Fibroblast of lung (primary cell): ENCODE measurements around the gene NCOA4.
"Not testable (repeated sequence)": the region's sequence is repeated elsewhere in the genome, so short reads cannot be mapped to it uniquely, and the experiment has no call there.

ENCODE experiments used
- EZH2 ChIP-seq: IDR thresholded peaks from 2 replicates; pipeline ENCODE4 v1.5.1; 2012; ENCODE audit warnings: low read length, control low read depth, mild to moderate bottlenecking; ENCODE audit errors: missing control alignments
- TF ChIP-seq, protein P1 (sequence below), 2 donors: IDR thresholded peaks in 1 of 2; conservative IDR thresholded peaks in 1 of 2; 1 replicate in 1 of 2; 2 replicates in 1 of 2; pipeline ENCODE4 v1.5.1; 2011 to 2012; ENCODE audit warnings: low read length in 2 of 2, control low read depth in 1 of 2, inconsistent platforms in 1 of 2, low read depth in 1 of 2, mild to moderate bottlenecking in 1 of 2

DNA sequence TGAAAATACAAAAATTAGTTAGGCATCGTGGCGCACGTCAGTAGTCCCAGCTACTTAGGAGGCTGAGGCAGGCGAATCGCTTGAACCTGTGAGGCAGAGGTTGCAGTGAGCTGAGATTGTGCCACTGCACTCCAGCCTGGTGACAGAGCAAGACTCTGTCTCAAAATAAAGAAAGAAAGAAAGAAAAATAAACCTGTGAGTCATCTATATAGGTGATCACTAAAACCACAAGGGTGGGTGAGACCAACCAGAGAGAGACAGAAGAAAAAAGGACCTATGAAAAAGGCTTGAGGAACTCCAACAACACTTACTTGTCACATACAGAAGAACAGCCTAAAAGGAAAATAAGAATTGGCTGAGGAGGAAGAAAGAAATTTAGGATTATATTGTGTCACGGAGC is 72.5 kb downstream of the NCOA4 start:
- TF ChIP-seq, protein P1, sequence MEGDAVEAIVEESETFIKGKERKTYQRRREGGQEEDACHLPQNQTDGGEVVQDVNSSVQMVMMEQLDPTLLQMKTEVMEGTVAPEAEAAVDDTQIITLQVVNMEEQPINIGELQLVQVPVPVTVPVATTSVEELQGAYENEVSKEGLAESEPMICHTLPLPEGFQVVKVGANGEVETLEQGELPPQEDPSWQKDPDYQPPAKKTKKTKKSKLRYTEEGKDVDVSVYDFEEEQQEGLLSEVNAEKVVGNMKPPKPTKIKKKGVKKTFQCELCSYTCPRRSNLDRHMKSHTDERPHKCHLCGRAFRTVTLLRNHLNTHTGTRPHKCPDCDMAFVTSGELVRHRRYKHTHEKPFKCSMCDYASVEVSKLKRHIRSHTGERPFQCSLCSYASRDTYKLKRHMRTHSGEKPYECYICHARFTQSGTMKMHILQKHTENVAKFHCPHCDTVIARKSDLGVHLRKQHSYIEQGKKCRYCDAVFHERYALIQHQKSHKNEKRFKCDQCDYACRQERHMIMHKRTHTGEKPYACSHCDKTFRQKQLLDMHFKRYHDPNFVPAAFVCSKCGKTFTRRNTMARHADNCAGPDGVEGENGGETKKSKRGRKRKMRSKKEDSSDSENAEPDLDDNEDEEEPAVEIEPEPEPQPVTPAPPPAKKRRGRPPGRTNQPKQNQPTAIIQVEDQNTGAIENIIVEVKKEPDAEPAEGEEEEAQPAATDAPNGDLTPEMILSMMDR (conservative IDR thresholded peaks at IDR 0.05 in 1 of 2, IDR thresholded peaks at IDR 0.05 in 1 of 2; ENCODE audit: low read depth in 1 of 2, low read length in 2 of 2), result not testable (repeated sequence)
- not testable (repeated sequence) for TF ChIP-seq EZH2
